GM19240 (cell line): ENCODE results near the gene NRXN3.

ENCODE experiments used
- DNase-seq: peaks from one replicate; pipeline ENCODE4 v3.0.0; 2011; ENCODE audit warnings: low spot score; ENCODE audit not compliant: insufficient read length

NRXN3 gene

GRCh38 chr14:79601579-79601978 is 1431.4 kb downstream of the NRXN3 start:
- DNase-seq = no peak

GRCh38 chr14:79602045-79602444 is 1431.9 kb downstream of the NRXN3 start:
- no peak for DNase-seq

DNA sequence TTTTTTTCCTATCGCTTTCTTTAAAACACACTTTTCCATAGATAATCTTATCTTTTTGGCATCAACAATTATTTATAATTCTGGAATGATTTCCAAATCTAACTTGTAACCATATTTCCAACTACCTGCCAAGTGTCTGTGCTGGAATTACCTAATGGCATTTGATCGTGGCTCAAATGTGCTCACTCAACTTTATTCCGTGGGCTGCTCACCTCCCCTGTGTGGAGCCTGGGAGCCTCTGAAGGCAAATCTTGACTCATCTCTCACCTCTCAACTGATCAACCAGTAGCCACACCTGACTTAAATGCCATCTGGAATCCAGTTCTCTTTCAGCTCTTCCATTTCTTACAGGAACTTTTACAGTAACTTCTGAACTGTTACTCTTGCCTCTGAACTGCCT is 1432.6 kb downstream of the NRXN3 start:
- DNase-seq = no peak

- no peak for DNase-seq
These were observed 1435.7 kb downstream of the NRXN3 start for GRCh38 chr14:79605849-79606248.

GRCh38 chr14:79608446-79608845 is 1438.3 kb downstream of the NRXN3 start:
- no peak for DNase-seq

DNA sequence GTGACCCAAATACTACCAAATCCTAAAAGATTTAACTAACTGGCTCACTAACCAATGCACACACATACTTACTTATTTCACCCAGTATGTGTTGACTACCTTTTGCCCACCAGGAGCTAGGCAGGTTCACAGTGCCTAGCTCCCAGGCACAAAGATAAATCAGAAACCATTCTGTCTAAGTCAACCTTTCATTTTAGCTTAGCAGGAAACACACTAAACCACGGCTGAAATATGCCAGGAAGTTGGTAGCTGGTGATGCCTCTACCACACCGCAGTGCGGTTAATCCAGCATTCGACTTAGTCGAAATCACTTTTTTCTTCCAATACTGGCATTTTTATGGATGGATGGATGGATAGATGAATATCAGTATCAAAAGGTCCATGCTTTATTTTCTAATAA is 1443.5 kb downstream of the NRXN3 start:
- no peak for DNase-seq

GRCh38 chr14:79614448-79614847 is 1444.3 kb downstream of the NRXN3 start:
- DNase-seq = no peak

GRCh38 chr14:79627058-79627457 is 1456.9 kb downstream of the NRXN3 start:
- no peak for DNase-seq

DNA sequence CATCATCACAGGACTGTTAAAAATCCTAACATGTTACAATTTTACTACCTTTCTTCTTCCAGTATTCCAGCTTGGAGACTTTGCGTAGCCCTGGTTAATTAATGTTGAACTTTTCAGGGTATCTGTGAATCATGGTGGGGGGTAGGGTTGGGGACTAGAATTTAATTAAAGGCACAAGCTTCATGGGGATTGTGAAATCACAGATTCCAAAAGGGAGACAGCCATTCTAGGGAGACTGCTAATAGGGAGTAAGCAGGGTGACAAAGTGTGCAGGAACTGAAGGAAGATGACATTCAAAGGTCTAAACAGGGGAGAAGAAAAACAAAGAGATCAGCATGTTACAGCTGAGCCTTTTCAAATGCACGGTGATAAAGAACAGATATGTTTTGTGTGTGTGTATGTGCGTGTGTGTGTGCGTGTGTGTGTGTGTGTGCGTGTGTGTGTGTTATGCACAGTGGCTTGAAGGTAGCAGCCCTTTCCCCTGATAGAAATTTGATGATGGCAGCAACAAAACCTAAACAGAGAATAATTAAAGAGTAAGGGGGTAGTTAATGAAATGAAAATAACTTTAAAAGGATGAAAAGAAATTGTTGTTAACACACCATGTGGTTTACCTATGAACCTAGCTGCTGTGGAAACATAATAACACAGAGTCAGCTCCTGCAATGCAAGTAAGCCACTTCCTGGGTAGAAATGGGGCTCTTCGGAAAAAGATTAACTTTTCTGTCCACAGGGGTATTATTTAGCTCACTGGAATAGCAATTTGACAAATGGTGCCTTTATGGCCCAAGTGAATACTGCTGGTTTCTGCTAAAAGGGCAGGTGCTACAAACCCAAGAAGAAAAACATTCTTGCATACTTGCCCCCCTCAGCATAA is 1459.5 kb downstream of the NRXN3 start:
- DNase-seq = no peak

GRCh38 chr14:79630288-79630960 is 1460.3 kb downstream of the NRXN3 start:
- DNase-seq = no peak

DNA sequence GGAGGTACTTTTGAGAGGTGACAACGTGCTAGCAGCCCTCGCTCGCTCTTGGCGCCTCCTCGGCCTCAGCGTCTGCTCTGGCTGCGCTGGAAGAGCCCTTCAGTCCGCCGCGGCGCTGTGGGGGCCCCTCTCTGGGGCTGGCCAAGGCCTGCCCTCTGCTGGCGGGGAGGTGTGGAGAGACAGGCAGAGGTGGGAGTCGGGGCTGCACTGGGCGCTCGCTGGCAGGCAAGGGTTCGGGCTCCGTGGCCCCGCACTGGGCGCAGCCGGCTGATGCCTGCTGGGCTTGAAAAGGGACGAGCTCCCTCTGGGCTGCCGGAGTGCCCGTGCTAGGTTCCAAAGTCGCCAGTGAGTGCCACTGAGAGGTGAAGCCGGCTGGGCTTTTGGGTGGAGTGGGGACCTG is 1461.1 kb downstream of the NRXN3 start:
- DNase-seq = no peak

GRCh38 chr14:79638672-79639266 is 1468.6 kb downstream of the NRXN3 start:
- DNase-seq = no peak

DNA sequence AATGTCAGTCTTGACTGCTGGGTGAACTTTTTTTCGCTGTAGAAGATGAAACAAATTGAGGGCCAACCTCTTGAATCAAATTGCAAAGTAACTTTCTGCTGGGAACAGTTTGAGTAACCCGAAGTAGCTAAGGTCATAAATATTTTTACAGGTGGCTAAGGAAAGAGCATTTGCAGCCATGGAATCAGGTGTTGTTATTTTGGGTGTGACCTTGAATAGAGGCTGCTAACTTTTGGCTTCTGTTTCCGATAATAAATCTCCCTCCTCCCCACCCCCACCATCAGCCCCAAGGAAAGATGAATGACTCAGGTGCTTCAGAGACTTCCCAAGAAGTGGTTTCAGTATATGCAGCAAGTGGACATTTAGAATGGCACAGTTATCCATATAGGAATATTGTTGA is 1469.4 kb downstream of the NRXN3 start:
- DNase-seq = no peak

GRCh38 chr14:79641371-79641770 is 1471.2 kb downstream of the NRXN3 start:
- DNase-seq = no peak

DNA sequence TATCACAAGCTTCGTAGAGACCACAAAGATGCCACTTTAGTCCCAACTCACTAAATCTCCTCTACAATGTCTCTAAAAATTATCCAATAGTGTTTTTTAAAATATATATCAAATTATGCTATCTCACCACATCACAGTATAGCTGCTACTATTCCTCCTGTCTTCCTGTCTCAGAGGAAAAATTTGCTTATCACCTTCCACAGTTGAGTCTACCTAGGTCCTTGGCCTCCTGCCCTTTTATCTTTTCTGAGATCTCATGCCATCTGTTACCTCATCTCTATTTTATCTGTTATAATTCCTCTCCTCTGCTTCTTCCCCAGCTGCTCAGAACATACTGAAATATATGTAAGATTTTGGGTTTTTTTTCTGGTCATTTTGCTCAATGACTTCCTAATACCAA is 1473.0 kb downstream of the NRXN3 start:
- DNase-seq = no peak

DNA sequence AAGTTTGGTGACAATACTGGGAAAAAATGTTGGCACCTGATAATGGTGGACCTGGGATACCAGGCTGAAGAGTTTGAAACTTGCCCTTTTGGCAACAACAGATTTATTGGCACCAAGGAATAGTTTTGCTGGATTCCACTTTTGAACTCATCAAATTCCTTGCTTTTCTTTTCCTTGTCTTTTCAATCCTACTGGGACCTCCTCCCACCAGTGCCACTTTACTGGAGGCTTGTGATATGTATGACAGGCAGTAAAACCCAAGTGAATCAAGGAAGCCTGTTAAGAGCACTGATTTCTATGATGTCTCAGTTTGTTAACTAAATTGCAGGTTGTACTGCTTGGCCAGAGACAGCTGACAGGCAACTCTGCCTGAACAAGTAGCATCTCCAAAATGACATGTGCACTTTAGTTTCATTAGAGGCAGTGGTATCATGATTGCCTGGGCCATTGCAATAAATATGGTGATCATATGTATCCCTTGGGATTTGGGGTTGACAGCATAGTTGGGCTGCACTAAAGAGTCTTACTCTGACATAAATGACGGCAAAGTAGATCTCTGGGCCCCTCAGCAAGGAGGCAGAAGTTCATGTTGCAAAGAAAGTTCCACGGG is 1475.7 kb downstream of the NRXN3 start:
- no peak for DNase-seq

- DNase-seq = no peak
These were observed 1479.7 kb downstream of the NRXN3 start for GRCh38 chr14:79649856-79650255.

DNA sequence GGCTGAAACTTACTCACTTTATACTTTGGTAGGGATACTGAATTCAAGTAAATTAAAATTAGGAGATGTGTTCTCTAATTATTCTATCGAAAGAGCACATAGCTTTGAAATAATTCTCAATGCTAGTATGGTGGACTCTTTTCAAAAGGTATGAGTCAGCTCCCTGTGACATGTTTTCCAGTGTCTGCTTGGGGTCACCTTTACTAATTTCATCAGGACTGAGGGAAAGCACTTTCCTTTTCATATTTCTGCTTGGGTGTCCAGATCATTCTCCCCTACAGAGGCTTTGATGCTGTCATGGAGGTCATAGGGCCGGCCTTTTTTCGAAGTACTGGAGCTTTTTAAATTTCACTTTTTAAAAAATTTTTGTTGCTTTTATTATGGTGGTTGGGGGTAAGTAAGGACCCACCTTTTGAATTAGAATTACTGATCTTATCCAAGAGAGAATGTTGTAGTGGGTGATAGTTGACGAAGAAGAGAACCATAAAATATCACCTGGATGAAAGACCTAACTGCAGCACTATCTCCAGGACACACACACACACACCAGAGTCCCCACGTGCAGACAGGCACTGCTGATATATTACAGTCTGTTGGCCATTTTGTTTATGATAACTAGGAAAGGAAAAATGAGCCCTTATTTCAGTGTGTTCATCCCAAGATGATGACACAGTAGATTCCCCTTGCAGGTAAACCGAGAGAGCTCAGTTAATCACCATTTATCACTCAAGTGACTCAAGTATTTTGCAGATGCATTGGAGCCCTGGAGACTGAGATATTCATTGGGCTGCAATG is 1482.5 kb downstream of the NRXN3 start:
- DNase-seq = no peak

DNA sequence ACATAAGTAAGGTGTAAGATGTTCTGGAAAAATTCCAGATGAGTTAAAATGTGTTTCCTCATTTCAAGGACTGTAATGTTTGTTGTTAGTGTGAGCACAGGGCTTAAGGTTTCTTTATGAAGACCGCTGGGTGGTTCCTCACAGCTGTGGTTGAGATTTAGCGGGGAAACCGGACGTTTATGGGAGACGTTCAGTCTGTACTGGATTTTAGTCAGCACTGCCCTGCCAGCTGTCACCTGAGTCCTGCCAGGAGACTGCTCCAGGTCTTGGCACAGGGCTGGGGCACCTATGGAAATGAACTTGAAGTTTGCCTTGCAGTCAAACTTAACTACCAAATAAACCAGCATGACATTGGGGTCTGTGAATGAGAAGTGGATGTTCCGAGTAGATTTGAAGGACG is 1485.9 kb downstream of the NRXN3 start:
- DNase-seq = no peak

GRCh38 chr14:79656496-79656895 is 1486.3 kb downstream of the NRXN3 start:
- DNase-seq = no peak

DNA sequence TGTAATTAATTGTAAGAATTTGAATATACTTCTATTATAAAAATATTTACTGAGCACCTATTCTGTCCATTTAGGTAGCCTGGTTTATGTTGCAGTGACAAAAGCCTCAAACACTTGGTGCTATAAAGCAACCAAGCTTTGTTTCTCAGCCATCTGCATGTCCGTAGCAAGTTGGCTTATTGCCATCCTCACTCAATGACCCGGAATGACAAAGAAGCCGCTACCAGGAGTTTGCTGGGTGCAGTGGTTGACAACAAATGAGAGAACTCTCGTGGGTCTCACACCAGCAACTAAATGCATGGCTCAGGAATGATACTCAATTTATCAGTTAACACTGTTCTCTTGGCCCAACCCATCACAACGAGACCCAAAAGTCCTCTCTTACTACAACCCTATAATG is 1488.0 kb downstream of the NRXN3 start:
- DNase-seq = no peak
